ENCODE results near the gene SPAG17. TPM values are rescaled to one million over a fixed set of nuclear protein-coding genes. Genes with fewer than 3 reads are reported as not detected.

Gene SPAG17
- total and polyA plus RNA-seq, 2 donors (not counting 1 experiment from before 2014, with no cell fraction given), result 0.01 to 0.33 TPM

- Histone ChIP-seq H3K79me2 (ENCODE audit: control insufficient read depth, insufficient read depth, low read length) (no peaks in the 10 kb centered on the region), H3K4me1 (ENCODE audit: control insufficient read depth, extremely low read depth, insufficient read depth, low read length) (peaks cover 18% of the 10 kb centered on the region), H3K4me3 (replicated peaks in 1 of 4; ENCODE audit: control extremely low read depth in 1 of 4, insufficient read depth in 1 of 4, low read depth in 3 of 4, low read length in 4 of 4) (peak overlapping the region; percentile 2 to 41 (median 33)), H3K9ac (ENCODE audit: insufficient read depth, low read length) (no peak overlapping the region), H3K27me3 (ENCODE audit: control insufficient read depth, insufficient read depth, low read length) (no peaks in the 10 kb centered on the region), H3K4me2 (ENCODE audit: extremely low read depth, insufficient read depth, low read length) (peak overlapping the region; percentile 60), H3K27ac (ENCODE audit: insufficient read depth, low read length) (peak overlapping the region; percentile 36), H4K20me1 (ENCODE audit: control insufficient read depth, extremely low read depth, insufficient read depth, low read length) (no peaks in the 10 kb centered on the region), H3K36me3 (ENCODE audit: control insufficient read depth, insufficient read depth, low read length) (no peaks in the 10 kb centered on the region), H2AFZ (ENCODE audit: low read length) (peak overlapping the region; percentile 20), H3K9me3 (ENCODE audit: control insufficient read depth, insufficient read depth, low read depth, low read length) (no peaks in the 10 kb centered on the region)
- TF ChIP-seq EZH2 (IDR thresholded peaks at IDR 0.05; ENCODE audit: low read length, missing control alignments), result no peak
- TF ChIP-seq CTCF (conservative IDR thresholded peaks at IDR 0.05 in 1 of 2, IDR thresholded peaks at IDR 0.05 in 1 of 2; ENCODE audit: low read depth in 1 of 2, low read length in 2 of 2), result no peak
- DNase-seq (ENCODE audit: low read depth in 2 of 2), result peak; percentile 82 to 88
These were observed 48.7 kb downstream of the SPAG17 start for GRCh38 chr1:118136187-118136941.

GRCh38 chr1:118132000-118132399 lies 53.0 kb downstream of the SPAG17 start:
- Histone ChIP-seq H3K9me3 (ENCODE audit: control insufficient read depth, insufficient read depth, low read depth, low read length) (no peaks in the 10 kb centered on the region), H3K4me2 (ENCODE audit: extremely low read depth, insufficient read depth, low read length) (no peak overlapping the region), H3K36me3 (ENCODE audit: control insufficient read depth, insufficient read depth, low read length) (no peaks in the 10 kb centered on the region), H3K27ac (ENCODE audit: insufficient read depth, low read length) (no peak overlapping the region), H3K27me3 (ENCODE audit: control insufficient read depth, insufficient read depth, low read length) (no peaks in the 10 kb centered on the region), H3K79me2 (ENCODE audit: control insufficient read depth, insufficient read depth, low read length) (no peaks in the 10 kb centered on the region), H4K20me1 (ENCODE audit: control insufficient read depth, extremely low read depth, insufficient read depth, low read length) (no peaks in the 10 kb centered on the region), H3K4me3 (replicated peaks in 1 of 4; ENCODE audit: control extremely low read depth in 1 of 4, insufficient read depth in 1 of 4, low read depth in 3 of 4, low read length in 4 of 4) (no peak overlapping the region), H3K4me1 (ENCODE audit: control insufficient read depth, extremely low read depth, insufficient read depth, low read length) (peaks cover 15% of the 10 kb centered on the region), H3K9ac (ENCODE audit: insufficient read depth, low read length) (no peak overlapping the region), H2AFZ (ENCODE audit: low read length) (no peak overlapping the region)
- no peak for DNase-seq (ENCODE audit: low read depth in 2 of 2)
- TF ChIP-seq CTCF (conservative IDR thresholded peaks at IDR 0.05 in 1 of 2, IDR thresholded peaks at IDR 0.05 in 1 of 2; ENCODE audit: low read depth in 1 of 2, low read length in 2 of 2) (no peak), EZH2 (IDR thresholded peaks at IDR 0.05; ENCODE audit: low read length, missing control alignments) (no peak)

GRCh38 chr1:118128761-118129160 lies 56.3 kb downstream of the SPAG17 start:
- Histone ChIP-seq H2AFZ (ENCODE audit: low read length) (no peak overlapping the region), H3K27ac (ENCODE audit: insufficient read depth, low read length) (no peak overlapping the region), H3K36me3 (ENCODE audit: control insufficient read depth, insufficient read depth, low read length) (no peaks in the 10 kb centered on the region), H3K4me2 (ENCODE audit: extremely low read depth, insufficient read depth, low read length) (no peak overlapping the region), H3K4me3 (replicated peaks in 1 of 4; ENCODE audit: control extremely low read depth in 1 of 4, insufficient read depth in 1 of 4, low read depth in 3 of 4, low read length in 4 of 4) (no peak overlapping the region), H3K27me3 (ENCODE audit: control insufficient read depth, insufficient read depth, low read length) (no peaks in the 10 kb centered on the region), H4K20me1 (ENCODE audit: control insufficient read depth, extremely low read depth, insufficient read depth, low read length) (no peaks in the 10 kb centered on the region), H3K9ac (ENCODE audit: insufficient read depth, low read length) (no peak overlapping the region), H3K4me1 (ENCODE audit: control insufficient read depth, extremely low read depth, insufficient read depth, low read length) (no peaks in the 10 kb centered on the region), H3K79me2 (ENCODE audit: control insufficient read depth, insufficient read depth, low read length) (no peaks in the 10 kb centered on the region), H3K9me3 (ENCODE audit: control insufficient read depth, insufficient read depth, low read depth, low read length) (no peaks in the 10 kb centered on the region)
- TF ChIP-seq CTCF (conservative IDR thresholded peaks at IDR 0.05 in 1 of 2, IDR thresholded peaks at IDR 0.05 in 1 of 2; ENCODE audit: low read depth in 1 of 2, low read length in 2 of 2) (no peak), EZH2 (IDR thresholded peaks at IDR 0.05; ENCODE audit: low read length, missing control alignments) (no peak)
- DNase-seq (ENCODE audit: low read depth in 2 of 2), result no peak
